Caco-2 (cell line): ENCODE results near the gene CHMP3. TPM values are rescaled to one million over a fixed set of nuclear protein-coding genes. Genes with fewer than 3 reads are reported as not detected.
A peak's percentile ranks its signal among the peaks of the same experiment; 100 is the strongest.

Experiments used
- Bru-seq: library from RNA; stranded (reverse); fragments of 400-500 nt; gene quantifications from one replicate; lab custom pipeline; 2021; lab: Mats Ljungman, UMichigan
- BruChase-seq, 2 experiments: library from RNA; stranded (reverse); fragments of 400-500 nt; gene quantifications; one replicate each; lab custom pipeline; 2021; lab: Mats Ljungman, UMichigan
- BruUV-seq: library from RNA; stranded (reverse); fragments of 400-500 nt; replicated peaks from 2 replicates; lab custom pipeline; 2021; lab: Mats Ljungman, UMichigan
- CTCF ChIA-PET: fragments of 300-600 bp; sonication (Branson Sonifier 250); formaldehyde crosslinking; loops from one replicate; lab custom pipeline; 2022; ENCODE audit warnings: antibody characterized with exemption; lab: Charles Lee
- POLR2A ChIA-PET: fragments of 300-600 bp; sonication (Branson Sonifier 250); formaldehyde crosslinking; loops from one replicate; lab custom pipeline; 2022; ENCODE audit warnings: antibody characterized with exemption; lab: Charles Lee
- DNase-seq, 2 experiments: peaks; one replicate each; pipeline versions ENCODE4 v3.0.0 to v3.0.0-alpha.2; 2020 to 2022
- H3K27me3 ChIP-seq: replicated peaks from 2 replicates; pipeline ENCODE4 v1.6.0; 2011; ENCODE audit warnings: low read length; ENCODE audit not compliant: control insufficient read depth, insufficient read depth
- H3K36me3 ChIP-seq: 2 replicates; pipeline ENCODE4 v1.5.1; 2011; ENCODE audit warnings: low read length; ENCODE audit not compliant: control insufficient read depth, insufficient read depth
- H3K4me1 ChIP-seq: fragments of 250-450 bp; sonication (Bioruptor Pico); 2 replicates; pipeline ENCODE4 v1.5.1; 2020; ENCODE audit warnings: mild to moderate bottlenecking
- H3K4me3 ChIP-seq: 2 replicates; pipeline ENCODE4 v1.5.1; 2011; ENCODE audit warnings: low read depth, mild to moderate bottlenecking, control low read depth, low read length
- H3K9me3 ChIP-seq: fragments of 250-450 bp; sonication (Bioruptor Pico); 2 replicates; pipeline ENCODE4 v1.5.1; 2020; ENCODE audit warnings: mild to moderate bottlenecking, moderate library complexity
- H3K27ac Mint-ChIP-seq: one replicate; pipeline ENCODE4 v1.8.0; 2022; ENCODE audit warnings: mixed read lengths; ENCODE audit not compliant: unreplicated experiment
- H3K27me3 Mint-ChIP-seq: one replicate; pipeline ENCODE4 v1.8.0; 2022; ENCODE audit warnings: mixed read lengths; ENCODE audit not compliant: insufficient read depth, unreplicated experiment
- H3K36me3 Mint-ChIP-seq: one replicate; pipeline ENCODE4 v1.8.0; 2022; ENCODE audit warnings: mild to moderate bottlenecking, mixed read lengths; ENCODE audit not compliant: insufficient read depth, unreplicated experiment
- H3K4me1 Mint-ChIP-seq: one replicate; pipeline ENCODE4 v1.8.0; 2022; ENCODE audit warnings: low read depth, mixed read lengths; ENCODE audit not compliant: unreplicated experiment
- H3K4me3 Mint-ChIP-seq: one replicate; pipeline ENCODE4 v1.8.0; 2022; ENCODE audit warnings: mild to moderate bottlenecking, moderate library complexity, mixed read lengths; ENCODE audit not compliant: unreplicated experiment
- H3K9me3 Mint-ChIP-seq: one replicate; pipeline ENCODE4 v1.8.0; 2022; ENCODE audit warnings: mixed read lengths; ENCODE audit not compliant: unreplicated experiment
- intact Hi-C: fragments of 100-400 bp; cut with micrococcal nuclease; formaldehyde crosslinking; loops from one replicate; pipeline ENCODE4 v1.10.0; 2022; ENCODE audit not compliant: unreplicated experiment
- long read RNA-seq: library from polyadenylated mRNA; stranded (forward); transcript quantifications from one replicate; pipeline ENCODE4 v2.0.0, GENCODE V29; 2022
- total RNA-seq: library from RNA; stranded (reverse); gene quantifications from 2 replicates; pipeline ENCODE4 v1.2.3, GENCODE V29; 2022
- TF ChIP-seq, protein P1 (sequence below), 2 experiments: fragments of 200-600 bp in 1 of 2; IDR thresholded peaks; 1 replicate in 1 of 2; 2 replicates in 1 of 2; pipeline versions ENCODE4 v1.5.1 to v1.8.0; 2011 to 2022; ENCODE audit warnings: antibody characterized with exemption in 1 of 2, control low read depth in 1 of 2, inconsistent platforms in 1 of 2, low read depth in 1 of 2, low read length in 1 of 2, mild to moderate bottlenecking in 1 of 2, moderate library complexity in 1 of 2; ENCODE audit not compliant: insufficient read depth in 1 of 2, severe bottlenecking in 1 of 2, unreplicated experiment in 1 of 2

The CHMP3 gene
- total RNA-seq (93.3 and 93.5 TPM in 2 replicates), Bru-seq, nascent RNA (percentile 88 among the genes with signal in this experiment), BruChase-seq, experiment 1, labeled RNA remaining after a 2-hour chase (percentile 98 among the genes with signal in this experiment), BruChase-seq, experiment 2, labeled RNA remaining after a 6-hour chase (percentile 99 among the genes with signal in this experiment)
- long read RNA-seq, transcript CHMP3-203 (5 exons, 1,099 nt), result minor isoform, 5 of 131 reads
- long read RNA-seq, transcript CHMP3-201 (6 exons, 3,171 nt), result major isoform, 79 of 131 reads
- long read RNA-seq, partial matches to known transcripts, result 2 of 131 reads
- long read RNA-seq, other reads (novel, unspliced or antisense), result 45 of 131 reads

DNA sequence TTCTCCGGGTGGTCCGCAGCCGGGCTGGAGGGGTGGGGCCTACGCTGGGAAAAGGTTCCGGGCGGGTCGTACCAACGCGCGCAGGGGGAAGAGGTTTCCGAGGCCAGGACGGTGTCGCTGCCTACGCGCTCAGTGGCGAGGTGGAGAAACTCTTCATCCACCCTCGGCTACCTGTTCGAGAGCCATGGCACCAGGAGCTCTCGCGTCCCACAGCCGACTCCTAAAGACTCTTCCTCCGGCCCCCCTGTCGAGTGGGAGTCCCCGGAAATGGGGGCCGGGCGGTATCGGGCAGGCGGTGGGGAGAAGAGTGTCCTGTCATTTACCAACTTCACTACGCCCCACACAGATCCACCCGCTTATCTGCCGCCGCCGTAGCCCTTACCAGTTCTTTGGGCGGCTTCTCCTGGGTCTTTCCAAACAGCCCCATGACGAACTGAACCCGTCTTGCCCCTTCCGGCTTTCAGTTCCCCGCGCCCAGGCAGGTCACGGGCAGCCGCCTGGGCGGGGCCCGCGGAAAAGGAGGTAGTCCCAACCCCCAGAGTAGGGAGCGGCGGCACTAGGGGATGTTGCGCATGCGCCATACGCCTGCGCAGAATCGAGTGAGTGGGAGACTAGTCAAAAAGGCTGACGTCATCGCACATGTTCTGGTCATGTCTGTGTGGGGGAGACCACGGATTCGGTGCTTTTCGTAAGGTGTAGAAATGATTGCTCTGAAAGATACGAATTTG lies at the start of gene CHMP3:
Gene CHMP3, minus strand, starts transcription at position 522 of the 728 bp plus-strand sequence. Its CDS starts 95 bp downstream, at position 427.
- intact Hi-C loops, result loop anchor here (1.0 to 5.0 kb wide), 3 partner anchors 60 to 122 kb away; partner anchors contain the start of genes KDM3A and RNF103
- ChIA-PET POLR2A (interaction anchor here (2.1 kb wide), 1 partner anchor 122 kb away, joined by 6 read pairs; the partner anchor contains the start of gene KDM3A), CTCF (no interaction called here)
- Histone ChIP-seq H3K9me3 (0 out of 2 replicates have a peak, but pooled peaks cover under 1% of the 10 kb centered on the region), H3K27me3 (no peaks in the 10 kb centered on the region), H3K4me3 (peak within 1 kb of the TSS; percentile 81), H3K36me3 (peaks cover 2% of the 10 kb centered on the region; the same call in 1 of the 2 replicates), H3K4me1 (peaks cover 13% of the 10 kb centered on the region)
- Mint-ChIP-seq H3K4me1 (peaks cover 16% of the 10 kb centered on the region), H3K27ac (peak within 1 kb of the TSS; percentile 98), H3K27me3 (no peaks in the 10 kb centered on the region), H3K36me3 (peaks cover 26% of the 10 kb centered on the region), H3K9me3 (peaks cover 9% of the 10 kb centered on the region), H3K4me3 (peak within 1 kb of the TSS; percentile 97)
- DNase-seq, result peak; percentile 98
- TSS peak; percentile 50 for BruUV-seq
- TF ChIP-seq, protein P1, sequence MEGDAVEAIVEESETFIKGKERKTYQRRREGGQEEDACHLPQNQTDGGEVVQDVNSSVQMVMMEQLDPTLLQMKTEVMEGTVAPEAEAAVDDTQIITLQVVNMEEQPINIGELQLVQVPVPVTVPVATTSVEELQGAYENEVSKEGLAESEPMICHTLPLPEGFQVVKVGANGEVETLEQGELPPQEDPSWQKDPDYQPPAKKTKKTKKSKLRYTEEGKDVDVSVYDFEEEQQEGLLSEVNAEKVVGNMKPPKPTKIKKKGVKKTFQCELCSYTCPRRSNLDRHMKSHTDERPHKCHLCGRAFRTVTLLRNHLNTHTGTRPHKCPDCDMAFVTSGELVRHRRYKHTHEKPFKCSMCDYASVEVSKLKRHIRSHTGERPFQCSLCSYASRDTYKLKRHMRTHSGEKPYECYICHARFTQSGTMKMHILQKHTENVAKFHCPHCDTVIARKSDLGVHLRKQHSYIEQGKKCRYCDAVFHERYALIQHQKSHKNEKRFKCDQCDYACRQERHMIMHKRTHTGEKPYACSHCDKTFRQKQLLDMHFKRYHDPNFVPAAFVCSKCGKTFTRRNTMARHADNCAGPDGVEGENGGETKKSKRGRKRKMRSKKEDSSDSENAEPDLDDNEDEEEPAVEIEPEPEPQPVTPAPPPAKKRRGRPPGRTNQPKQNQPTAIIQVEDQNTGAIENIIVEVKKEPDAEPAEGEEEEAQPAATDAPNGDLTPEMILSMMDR (IDR thresholded peaks at IDR 0.05; ENCODE audit: insufficient read depth in 1 of 2, low read depth in 1 of 2, low read length in 1 of 2, severe bottlenecking in 1 of 2, unreplicated experiment in 1 of 2), result no peak

DNA sequence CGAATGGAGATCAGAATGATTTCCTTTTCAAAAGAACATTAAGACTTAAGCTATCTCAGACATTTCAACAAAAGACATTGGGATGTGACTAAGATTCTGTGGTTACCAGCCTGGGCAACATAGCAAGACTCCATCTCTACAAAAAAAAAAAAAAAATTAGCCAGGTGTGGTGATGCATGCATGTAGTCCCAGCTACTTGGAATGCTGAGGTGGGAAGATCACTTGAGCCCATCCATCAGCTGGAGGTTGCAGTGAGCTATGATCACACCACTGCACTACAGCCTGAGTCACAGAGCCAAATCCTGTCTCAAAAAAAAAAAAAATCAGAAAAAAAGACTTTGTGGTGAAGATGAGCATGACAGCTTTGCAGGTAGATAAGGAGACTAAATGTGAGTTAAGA lies 47.6 kb upstream of the CHMP3 start:
- H3K4me3 Mint-ChIP-seq, result no peak overlapping the region
- no peaks in the 10 kb centered on the region for H3K27me3 Mint-ChIP-seq
- CTCF ChIA-PET, result no interaction called here
- Histone ChIP-seq H3K4me1 (no peaks in the 10 kb centered on the region), H3K27me3 (no peaks in the 10 kb centered on the region), H3K9me3 (no peaks in the 10 kb centered on the region), H3K36me3 (peaks cover 3% of the 10 kb centered on the region), H3K4me3 (no peak overlapping the region)
- no peak for DNase-seq
- TF ChIP-seq, protein P1 (IDR thresholded peaks at IDR 0.05; ENCODE audit: insufficient read depth in 1 of 2, low read depth in 1 of 2, low read length in 1 of 2, severe bottlenecking in 1 of 2, unreplicated experiment in 1 of 2), result no peak
- intact Hi-C loops, result no loop called here
- H3K27ac Mint-ChIP-seq, result no peak overlapping the region
- no peaks in the 10 kb centered on the region for H3K4me1 Mint-ChIP-seq
- no TSS peak for BruUV-seq
- POLR2A ChIA-PET, result no interaction called here
- no peaks in the 10 kb centered on the region for H3K9me3 Mint-ChIP-seq
- peaks cover 17% of the 10 kb centered on the region for H3K36me3 Mint-ChIP-seq

- no peaks in the 10 kb centered on the region for H3K27me3 ChIP-seq
- peaks cover 3% of the 10 kb centered on the region for H3K36me3 ChIP-seq
- no TSS peak for BruUV-seq
- no peak overlapping the region for H3K4me3 Mint-ChIP-seq
- intact Hi-C loops, result no loop called here
- H3K27ac Mint-ChIP-seq, result no peak overlapping the region
- H3K27me3 Mint-ChIP-seq, result no peaks in the 10 kb centered on the region
- H3K4me1 Mint-ChIP-seq, result no peaks in the 10 kb centered on the region
- ChIA-PET CTCF (interaction anchor here (1.1 kb wide), 1 partner anchor 90 kb away, joined by 3 read pairs; no protein-coding TSS in a partner anchor), POLR2A (no interaction called here)
- no peaks in the 10 kb centered on the region for H3K9me3 ChIP-seq
- H3K4me3 ChIP-seq, result no peak overlapping the region
- no peaks in the 10 kb centered on the region for H3K4me1 ChIP-seq
- H3K36me3 Mint-ChIP-seq, result peaks cover 15% of the 10 kb centered on the region
- H3K9me3 Mint-ChIP-seq, result no peaks in the 10 kb centered on the region
- DNase-seq, result no peak
- TF ChIP-seq, protein P1 (IDR thresholded peaks at IDR 0.05; ENCODE audit: insufficient read depth in 1 of 2, low read depth in 1 of 2, low read length in 1 of 2, severe bottlenecking in 1 of 2, unreplicated experiment in 1 of 2), result no peak
Measured at GRCh38 chr2:86608832-86609410, 45.7 kb upstream of the CHMP3 start.
